ENCODE measurements around the gene ZNF407. TPM values are rescaled to one million over a fixed set of nuclear protein-coding genes. Genes with fewer than 3 reads are reported as not detected.
"Not testable (repeated sequence)": the region's sequence is repeated elsewhere in the genome, so short reads cannot be mapped to it uniquely, and the experiment has no call there.

Gene ZNF407
- total and polyA plus RNA-seq, 4 donors = 2.8 to 34.9 (median 9.5) TPM

DNA sequence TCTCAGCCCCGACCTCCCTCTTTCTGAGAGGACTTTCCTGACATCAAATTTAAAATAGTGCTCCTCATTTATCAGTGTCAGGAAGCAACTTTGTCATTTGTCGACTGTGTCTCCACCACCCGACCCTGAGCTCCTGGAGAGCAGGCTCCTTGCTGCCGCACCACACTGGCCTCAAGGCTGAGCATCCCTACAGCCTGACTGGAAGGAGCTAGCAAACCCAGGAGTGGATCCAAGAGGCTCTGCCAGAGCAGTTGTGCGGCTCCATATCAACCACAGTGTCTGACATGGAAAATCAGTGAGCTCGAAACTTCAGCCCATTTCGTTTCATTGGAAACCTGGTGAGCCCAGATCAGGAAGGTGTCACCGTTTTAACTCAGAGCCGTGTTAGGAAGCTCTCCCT is 486.1 kb downstream of the ZNF407 start:
- peaks cover 0 to 1% (median 0%) of the 10 kb centered on the region in 5 donors for H3K4me1 ChIP-seq (ENCODE audit: control insufficient read depth in 5 of 5, insufficient read depth in 5 of 5, low read length in 5 of 5)
- H3K9me3 ChIP-seq (ENCODE audit: control insufficient read depth in 4 of 4, insufficient read depth in 3 of 4, low read length in 3 of 4) = peaks cover 0 to 11% (median 0%) of the 10 kb centered on the region in 4 donors
- H3K36me3 ChIP-seq (ENCODE audit: control insufficient read depth in 4 of 4, insufficient read depth in 4 of 4, low read length in 4 of 4) = no peaks in the 10 kb centered on the region
- no peak overlapping the region for H3K4me3 ChIP-seq
- ATAC-seq (ENCODE audit: insufficient read depth, low FRiP score) = no peak
- DNase-seq = no peak
- no peak overlapping the region for H3K27ac ChIP-seq (ENCODE audit: low read depth in 1 of 2, low read length in 1 of 2)
- TF ChIP-seq, protein P1, sequence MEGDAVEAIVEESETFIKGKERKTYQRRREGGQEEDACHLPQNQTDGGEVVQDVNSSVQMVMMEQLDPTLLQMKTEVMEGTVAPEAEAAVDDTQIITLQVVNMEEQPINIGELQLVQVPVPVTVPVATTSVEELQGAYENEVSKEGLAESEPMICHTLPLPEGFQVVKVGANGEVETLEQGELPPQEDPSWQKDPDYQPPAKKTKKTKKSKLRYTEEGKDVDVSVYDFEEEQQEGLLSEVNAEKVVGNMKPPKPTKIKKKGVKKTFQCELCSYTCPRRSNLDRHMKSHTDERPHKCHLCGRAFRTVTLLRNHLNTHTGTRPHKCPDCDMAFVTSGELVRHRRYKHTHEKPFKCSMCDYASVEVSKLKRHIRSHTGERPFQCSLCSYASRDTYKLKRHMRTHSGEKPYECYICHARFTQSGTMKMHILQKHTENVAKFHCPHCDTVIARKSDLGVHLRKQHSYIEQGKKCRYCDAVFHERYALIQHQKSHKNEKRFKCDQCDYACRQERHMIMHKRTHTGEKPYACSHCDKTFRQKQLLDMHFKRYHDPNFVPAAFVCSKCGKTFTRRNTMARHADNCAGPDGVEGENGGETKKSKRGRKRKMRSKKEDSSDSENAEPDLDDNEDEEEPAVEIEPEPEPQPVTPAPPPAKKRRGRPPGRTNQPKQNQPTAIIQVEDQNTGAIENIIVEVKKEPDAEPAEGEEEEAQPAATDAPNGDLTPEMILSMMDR (IDR thresholded peaks at IDR 0.05; ENCODE audit: control extremely low read depth, extremely low read depth) = no peak
- H3K27me3 ChIP-seq (ENCODE audit: control insufficient read depth in 3 of 3, insufficient read depth in 3 of 3, low read length in 2 of 3) = no peaks in the 10 kb centered on the region
- WGBS, 2 donors = 82 to 84% methylated on average over 9 of the region's 9 CpGs
- no peak overlapping the region for H3K9ac ChIP-seq (ENCODE audit: insufficient read depth in 1 of 2, low read length in 2 of 2)

DNA sequence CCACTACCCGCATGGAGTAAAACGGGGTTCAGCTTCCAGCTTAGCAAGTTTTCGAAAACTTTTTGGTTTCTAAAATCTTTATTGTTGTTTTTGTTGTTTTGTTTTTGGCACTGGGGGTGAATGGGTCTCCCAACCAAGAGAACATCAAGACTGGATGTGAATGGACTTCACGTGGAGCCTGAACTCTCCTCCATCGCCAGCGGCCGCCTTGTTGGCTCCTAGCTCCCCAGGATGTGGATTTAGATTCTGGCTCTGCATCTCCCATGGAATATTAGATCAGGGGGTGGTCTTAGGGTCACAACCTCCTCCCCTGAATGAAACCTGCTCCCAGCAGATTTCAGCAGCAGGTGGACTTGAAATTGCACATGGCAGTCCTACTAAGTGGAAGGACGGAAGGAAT is 488.0 kb downstream of the ZNF407 start:
- not testable (repeated sequence) for H3K27me3 ChIP-seq (ENCODE audit: control insufficient read depth in 3 of 3, insufficient read depth in 3 of 3, low read length in 2 of 3); H3K9ac ChIP-seq (ENCODE audit: insufficient read depth in 1 of 2, low read length in 2 of 2); H3K4me1 ChIP-seq (ENCODE audit: control insufficient read depth in 5 of 5, insufficient read depth in 5 of 5, low read length in 5 of 5); H3K27ac ChIP-seq (ENCODE audit: low read depth in 1 of 2, low read length in 1 of 2); H3K36me3 ChIP-seq (ENCODE audit: control insufficient read depth in 4 of 4, insufficient read depth in 4 of 4, low read length in 4 of 4); H3K9me3 ChIP-seq (ENCODE audit: control insufficient read depth in 4 of 4, insufficient read depth in 3 of 4, low read length in 3 of 4); ATAC-seq (ENCODE audit: insufficient read depth, low FRiP score); H3K4me3 ChIP-seq; DNase-seq
- 95 to 96% methylated on average over 8 of the region's 8 CpGs for WGBS, 2 donors

DNA sequence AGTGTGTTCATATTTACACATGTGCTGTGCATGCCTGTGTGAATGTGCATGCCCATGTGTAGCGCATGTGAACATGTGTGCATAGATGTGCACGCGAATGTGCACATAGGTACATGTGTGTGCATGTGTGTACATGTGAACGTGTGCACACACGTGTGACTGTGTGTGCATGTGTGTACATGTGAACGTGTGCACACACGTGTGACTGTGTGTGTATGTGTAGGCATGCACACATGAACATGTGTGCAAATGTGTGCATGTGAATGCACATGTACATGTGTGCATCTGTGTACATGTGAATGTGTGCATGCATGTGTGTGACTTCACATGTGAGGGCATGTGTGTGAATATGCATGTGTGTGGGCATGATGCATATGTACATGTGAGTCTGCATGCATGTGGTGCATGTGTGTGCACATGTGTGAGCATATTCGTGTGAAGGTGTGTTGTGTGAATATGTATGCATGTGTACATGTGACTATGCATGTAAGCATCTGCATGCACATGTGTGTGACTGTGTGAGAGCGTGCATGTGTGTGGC is 488.9 kb downstream of the ZNF407 start:
- no peak overlapping the region for H3K9ac ChIP-seq (ENCODE audit: insufficient read depth in 1 of 2, low read length in 2 of 2)
- ATAC-seq (ENCODE audit: insufficient read depth, low FRiP score) (no peak), DNase-seq (no peak)
- peaks cover 0 to 8% (median 0%) of the 10 kb centered on the region in 4 donors for H3K9me3 ChIP-seq (ENCODE audit: control insufficient read depth in 4 of 4, insufficient read depth in 3 of 4, low read length in 3 of 4)
- H3K4me3 ChIP-seq = no peak overlapping the region
- H3K27ac ChIP-seq (ENCODE audit: low read depth in 1 of 2, low read length in 1 of 2) = no peak overlapping the region
- TF ChIP-seq, protein P1 (IDR thresholded peaks at IDR 0.05; ENCODE audit: control extremely low read depth, extremely low read depth) = no peak
- no peaks in the 10 kb centered on the region for H3K36me3 ChIP-seq (ENCODE audit: control insufficient read depth in 4 of 4, insufficient read depth in 4 of 4, low read length in 4 of 4)
- no peaks in the 10 kb centered on the region for H3K4me1 ChIP-seq (ENCODE audit: control insufficient read depth in 5 of 5, insufficient read depth in 5 of 5, low read length in 5 of 5)
- WGBS, 2 donors = 96 to 97% methylated on average over 9 of the region's 9 CpGs
- no peaks in the 10 kb centered on the region for H3K27me3 ChIP-seq (ENCODE audit: control insufficient read depth in 3 of 3, insufficient read depth in 3 of 3, low read length in 2 of 3)

DNA sequence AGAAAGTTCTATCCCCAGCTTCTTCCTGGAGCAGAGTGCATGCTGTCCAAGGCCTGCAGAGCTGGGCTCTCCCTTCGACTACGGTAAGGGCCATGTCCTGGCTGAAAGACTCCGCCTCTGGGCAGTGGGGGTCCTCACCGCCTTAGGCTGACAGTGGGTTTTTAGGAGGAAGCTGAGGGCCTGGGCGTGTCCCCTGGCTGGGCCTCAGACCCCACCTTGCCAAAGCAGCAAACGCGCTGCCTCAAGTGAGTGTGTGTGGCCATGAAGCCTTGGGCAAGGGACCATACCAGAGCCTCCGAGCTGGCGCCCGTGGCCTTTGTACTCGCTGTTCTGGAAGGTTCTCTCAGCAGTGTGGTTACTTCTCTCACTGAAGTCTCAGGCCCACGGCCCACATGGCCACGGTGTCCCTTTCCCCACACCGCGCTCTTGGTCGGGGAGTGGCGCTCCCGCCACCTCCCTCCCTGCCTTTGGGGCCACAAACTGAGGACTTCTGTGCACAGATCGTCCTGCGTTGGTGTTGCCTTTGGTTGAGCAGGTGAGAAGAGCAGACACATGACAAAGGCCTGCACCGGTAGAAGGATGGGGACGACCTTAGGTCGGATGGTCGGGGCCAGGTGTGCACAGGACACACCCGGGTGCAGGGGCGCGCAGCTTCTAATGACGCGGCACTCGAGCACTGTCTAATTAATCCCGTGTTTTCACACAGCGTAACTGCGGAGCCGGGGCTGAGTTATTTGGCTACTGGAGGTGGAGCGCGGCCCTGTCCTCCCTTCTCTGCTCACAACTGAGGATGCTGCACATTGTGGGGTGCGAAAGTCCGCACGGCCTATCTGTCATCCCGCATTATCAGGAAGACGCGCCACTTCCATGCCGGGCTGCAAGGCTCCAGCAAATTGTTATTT is 489.7 kb downstream of the ZNF407 start:
- peaks cover 0 to 8% (median 0%) of the 10 kb centered on the region in 4 donors for H3K9me3 ChIP-seq (ENCODE audit: control insufficient read depth in 4 of 4, insufficient read depth in 3 of 4, low read length in 3 of 4)

More for the DNA sequence above, 489.7 kb downstream of the ZNF407 start:
- Histone ChIP-seq H3K4me1 (ENCODE audit: control insufficient read depth in 5 of 5, insufficient read depth in 5 of 5, low read length in 5 of 5) (no peaks in the 10 kb centered on the region), H3K27me3 (ENCODE audit: control insufficient read depth in 3 of 3, insufficient read depth in 3 of 3, low read length in 2 of 3) (no peaks in the 10 kb centered on the region), H3K4me3 (no peak overlapping the region), H3K27ac (ENCODE audit: low read depth in 1 of 2, low read length in 1 of 2) (no peak overlapping the region), H3K36me3 (ENCODE audit: control insufficient read depth in 4 of 4, insufficient read depth in 4 of 4, low read length in 4 of 4) (no peaks in the 10 kb centered on the region), H3K9ac (ENCODE audit: insufficient read depth in 1 of 2, low read length in 2 of 2) (no peak overlapping the region)
- DNase-seq (no peak), ATAC-seq (ENCODE audit: insufficient read depth, low FRiP score) (no peak)
- TF ChIP-seq, protein P1 (IDR thresholded peaks at IDR 0.05; ENCODE audit: control extremely low read depth, extremely low read depth) = no peak
- 97 to 98% methylated on average over 43 of the region's 43 CpGs for WGBS, 2 donors
